Right atrium auricular region (tissue), 2 donors: ENCODE data around the gene CPLX1. TPM values are rescaled to one million over a fixed set of nuclear protein-coding genes. Genes with fewer than 3 reads are reported as not detected.
"Not testable (repeated sequence)": the region's sequence is repeated elsewhere in the genome, so short reads cannot be mapped to it uniquely, and the experiment has no call there.

ENCODE experiments used
- DNase-seq: peaks from one replicate; pipeline ENCODE4 v3.0.0-alpha.2; 2019; ENCODE audit warnings: low spot score
- H3K27ac ChIP-seq, 2 donors: fragments of 200-600 bp; sonication (generic); 1 replicate in 1 of 2; 2 replicates in 1 of 2; pipeline ENCODE4 v1.5.1; 2016 to 2019
- H3K27me3 ChIP-seq, 2 donors: fragments of 200-600 bp; sonication (generic); one replicate each; pipeline versions ENCODE4 v1.5.1 to v1.6.0; 2017 to 2019
- H3K36me3 ChIP-seq: fragments of 200-600 bp; sonication (generic); one replicate; pipeline ENCODE4 v1.5.1; 2016
- H3K4me1 ChIP-seq, 2 donors: fragments of 200-600 bp; sonication (generic); one replicate each; pipeline versions ENCODE4 v1.5.1 to v1.6.0; 2017 to 2019
- H3K4me3 ChIP-seq, 2 donors: fragments of 200-600 bp; sonication (generic); 1 replicate in 1 of 2; 2 replicates in 1 of 2; pipeline ENCODE4 v1.5.1; 2017 to 2019; ENCODE audit warnings: mild to moderate bottlenecking in 1 of 2, moderate library complexity in 1 of 2
- H3K9me3 ChIP-seq, 2 donors: fragments of 200-600 bp; sonication (generic); one replicate each; pipeline ENCODE4 v1.5.1; 2019
- CTCF ChIP-seq, 2 donors: fragments of 200-600 bp; sonication (generic); IDR thresholded peaks; one replicate each; pipeline ENCODE4 v1.5.1; 2019; ENCODE audit warnings: antibody characterized with exemption in 2 of 2
- total RNA-seq, 2 donors: library from RNA; depleted of rRNA; stranded (reverse); fragments of >200 nt; gene quantifications; one replicate each; pipeline ENCODE4 v1.1.0, GENCODE V29; 2016

CPLX1 gene
- total RNA-seq, 2 donors from 2014 or later: 0.98 to 2.3 TPM

- Histone ChIP-seq H3K36me3 (peaks cover 48% of the 10 kb centered on the region), H3K9me3 (no peaks in the 10 kb centered on the region), H3K4me1 (no peaks in the 10 kb centered on the region), H3K27me3 (no peaks in the 10 kb centered on the region), H3K4me3 (no peak overlapping the region), H3K27ac (no peak overlapping the region)
- no peak for DNase-seq
- TF ChIP-seq CTCF (IDR thresholded peaks at IDR 0.05): no peak
Measured at GRCh38 chr4:740011-740410, 85.9 kb downstream of the CPLX1 start.

- TF ChIP-seq CTCF (IDR thresholded peaks at IDR 0.05): no peak
- no peaks in the 10 kb centered on the region for H3K4me1 ChIP-seq
- no peak overlapping the region for H3K27ac ChIP-seq
- no peaks in the 10 kb centered on the region for H3K27me3 ChIP-seq
- H3K9me3 ChIP-seq: no peaks in the 10 kb centered on the region
- DNase-seq: no peak
- H3K36me3 ChIP-seq: peaks cover 53% of the 10 kb centered on the region
- no peak overlapping the region for H3K4me3 ChIP-seq
Measured at GRCh38 chr4:739569-739968, 86.4 kb downstream of the CPLX1 start.

- Histone ChIP-seq H3K4me3 (no peak overlapping the region), H3K9me3 (no peaks in the 10 kb centered on the region), H3K36me3 (peaks cover 54% of the 10 kb centered on the region), H3K4me1 (no peaks in the 10 kb centered on the region), H3K27ac (no peak overlapping the region), H3K27me3 (no peaks in the 10 kb centered on the region)
- no peak for TF ChIP-seq CTCF (IDR thresholded peaks at IDR 0.05)
- DNase-seq: no peak
Measured at GRCh38 chr4:738781-739280, 87.1 kb downstream of the CPLX1 start.

- not testable (repeated sequence) for H3K4me1 ChIP-seq, DNase-seq, H3K27ac ChIP-seq, H3K4me3 ChIP-seq, H3K27me3 ChIP-seq, H3K9me3 ChIP-seq
- H3K36me3 ChIP-seq: peaks cover 70% of the 10 kb centered on the region
Measured at GRCh38 chr4:736561-736960, 89.4 kb downstream of the CPLX1 start.

- no peak for TF ChIP-seq CTCF (IDR thresholded peaks at IDR 0.05)
- H3K27ac ChIP-seq: no peak overlapping the region
- H3K36me3 ChIP-seq: peaks cover 70% of the 10 kb centered on the region
- no peaks in the 10 kb centered on the region for H3K9me3 ChIP-seq
- H3K4me1 ChIP-seq: no peaks in the 10 kb centered on the region
- no peaks in the 10 kb centered on the region for H3K27me3 ChIP-seq
- no peak overlapping the region for H3K4me3 ChIP-seq
- DNase-seq: no peak
Measured at GRCh38 chr4:735583-735982, 90.3 kb downstream of the CPLX1 start.

Other genes starting within 250 kb of the CPLX1 start
- not detected for gene TMEM271, start 249.8 kb downstream of the CPLX1 start, total RNA-seq
- 1 to 10 TPM; 2.3 to 4.6 TPM for gene PDE6B, start 200.6 kb downstream of the CPLX1 start, total RNA-seq
- 100 to 1,000 TPM in 1 of 2 donors, 10 to 100 TPM in 1; 85.1 to 265 TPM for gene ATP5ME, start 151.9 kb downstream of the CPLX1 start, total RNA-seq
- gene MYL5, start 151.6 kb downstream of the CPLX1 start, total RNA-seq: 1 to 10 TPM; 3.2 to 3.6 TPM
- gene SLC49A3, start 137.0 kb downstream of the CPLX1 start, total RNA-seq: 10 to 100 TPM in 1 of 2 donors, 1 to 10 TPM in 1; 10.0 to 12.0 TPM
- gene PCGF3, start 120.3 kb downstream of the CPLX1 start, total RNA-seq: 10 to 100 TPM; 17.9 to 22.6 TPM
- gene GAK, start 106.2 kb upstream of the CPLX1 start, total RNA-seq: 10 to 100 TPM; 27.8 to 52.2 TPM
- gene TMEM175, start 106.3 kb upstream of the CPLX1 start, total RNA-seq: 10 to 100 TPM; 20.2 to 24.0 TPM
- gene DGKQ, start 147.4 kb upstream of the CPLX1 start, total RNA-seq: 1 to 10 TPM; 3.1 to 4.8 TPM
- gene IDUA, start 160.9 kb upstream of the CPLX1 start, total RNA-seq: 10 to 100 TPM in 1 of 2 donors, 1 to 10 TPM in 1; 8.9 to 10.2 TPM
- gene SLC26A1, start 167.3 kb upstream of the CPLX1 start, total RNA-seq: not detected
- gene FGFRL1, start 185.5 kb upstream of the CPLX1 start, total RNA-seq: 10 to 100 TPM; 30.3 to 47.1 TPM